NCI-H128 (cell line): ENCODE data around the gene IL10RB.
"Not testable (repeated sequence)": the region's sequence is repeated elsewhere in the genome, so short reads cannot be mapped to it uniquely, and the experiment has no call there.

Experiments
- DNase-seq: peaks from one replicate; lab custom pipeline; 2025; ENCODE audit not compliant: unreplicated experiment; lab: John Stamatoyannopoulos, UW

Gene IL10RB

GRCh38 chr21:33240404-33240803, 25.8 kb upstream of the IL10RB start:
- no peak for DNase-seq

GRCh38 chr21:33241846-33242245, 24.3 kb upstream of the IL10RB start:
- no peak for DNase-seq

DNA sequence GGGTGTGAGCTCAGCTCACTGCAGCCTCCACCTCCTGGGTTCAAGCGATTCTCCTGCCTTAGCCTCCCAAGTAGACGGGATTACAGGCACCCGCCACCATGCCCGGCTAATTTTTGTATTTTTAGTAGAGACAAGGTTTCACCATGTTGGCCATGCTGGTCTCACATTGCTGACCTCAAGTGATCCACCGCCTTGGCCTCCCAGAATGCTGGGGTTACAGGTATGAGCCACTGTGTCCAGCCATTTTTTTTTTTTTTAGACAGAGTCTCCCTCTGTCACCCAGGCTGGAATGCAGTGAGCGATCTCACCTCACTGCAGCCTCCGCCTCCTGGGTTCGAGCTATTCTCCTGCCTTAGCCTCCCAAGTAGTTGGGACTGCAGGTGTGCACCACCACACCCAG, 23.3 kb upstream of the IL10RB start:
- DNase-seq, result not testable (repeated sequence)

GRCh38 chr21:33244082-33244778, 21.9 kb upstream of the IL10RB start:
- DNase-seq, result no peak

GRCh38 chr21:33244779-33245105, 21.4 kb upstream of the IL10RB start:
- no peak for DNase-seq

GRCh38 chr21:33245289-33245918, 20.8 kb upstream of the IL10RB start:
- DNase-seq, result no peak

- no peak for DNase-seq
Observed at GRCh38 chr21:33246506-33246905, 19.7 kb upstream of the IL10RB start.

- no peak for DNase-seq
Observed at GRCh38 chr21:33246963-33247362, 19.2 kb upstream of the IL10RB start.

GRCh38 chr21:33247599-33247998, 18.6 kb upstream of the IL10RB start:
- no peak for DNase-seq

DNA sequence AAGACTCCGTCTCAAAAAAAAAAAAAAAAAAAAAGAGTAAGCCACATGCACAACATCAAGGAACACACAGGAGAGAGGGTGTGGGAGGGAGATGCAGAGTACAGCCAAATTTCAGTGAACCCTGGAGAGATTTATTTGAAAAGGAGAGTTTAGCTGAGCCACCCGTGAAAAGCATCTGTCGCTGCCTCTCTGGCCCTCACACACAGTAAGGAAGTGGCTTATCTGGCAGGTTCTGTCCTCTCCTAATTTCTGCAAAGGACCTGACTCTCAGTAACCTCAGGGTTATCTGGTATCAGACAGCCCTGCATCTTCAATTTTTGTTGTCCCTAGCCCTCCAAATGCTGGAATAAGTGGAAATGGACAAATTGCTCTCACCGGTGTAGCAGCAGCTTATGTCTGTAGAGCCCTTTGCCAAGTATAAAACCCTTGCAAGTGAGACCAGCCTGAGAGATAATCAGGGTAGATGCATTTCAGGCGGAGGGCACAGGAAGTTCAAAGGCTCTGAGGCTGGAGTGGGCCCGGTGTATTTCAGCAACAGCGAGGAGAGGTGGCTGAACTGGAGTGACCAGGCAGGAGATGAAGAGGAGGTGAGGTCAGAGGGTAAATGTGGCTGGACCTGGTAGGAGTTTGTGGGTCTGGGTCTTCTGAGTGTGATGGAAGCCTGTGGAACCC, 16.7 kb upstream of the IL10RB start:
- no peak for DNase-seq

DNA sequence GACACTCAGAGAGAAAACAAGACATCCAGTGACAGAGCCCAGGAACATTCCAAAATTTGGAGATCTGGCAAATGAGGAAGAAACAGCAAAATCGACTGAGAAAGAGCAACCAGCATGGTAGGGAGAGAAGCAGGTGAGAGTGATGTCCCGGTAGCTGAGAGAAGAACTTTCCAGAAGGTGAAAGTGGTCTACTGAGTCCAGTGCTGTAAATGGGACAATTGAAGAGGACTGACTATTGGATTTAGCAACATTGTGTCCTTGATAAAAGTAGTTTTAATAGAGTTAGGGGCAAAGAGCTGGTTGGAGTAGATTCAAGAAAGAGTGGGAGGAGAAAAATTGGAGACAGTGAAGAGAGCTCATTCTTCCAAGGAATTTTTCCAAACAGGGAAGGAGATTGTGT, 15.0 kb upstream of the IL10RB start:
- no peak for DNase-seq

GRCh38 chr21:33253382-33253781, 12.8 kb upstream of the IL10RB start:
- not testable (repeated sequence) for DNase-seq

DNA sequence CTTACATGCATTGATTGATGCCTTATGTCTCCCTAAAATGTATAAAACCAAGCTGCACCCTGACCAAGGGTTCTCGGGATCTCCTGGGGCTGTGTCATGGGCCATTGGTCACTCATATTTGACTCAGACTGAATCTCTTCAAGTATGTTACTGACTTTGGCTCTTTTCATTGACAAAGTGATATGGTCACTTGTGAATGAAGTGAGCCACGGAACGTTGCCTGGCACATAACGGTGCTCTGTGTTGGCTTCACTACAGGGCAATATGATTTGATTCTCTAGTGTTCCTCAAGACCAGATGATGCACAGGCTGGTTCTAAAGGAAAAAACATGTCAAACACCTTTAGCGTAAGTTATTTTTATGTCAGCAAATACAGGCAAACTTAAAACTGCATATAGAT, 11.4 kb upstream of the IL10RB start:
- DNase-seq, result no peak

DNA sequence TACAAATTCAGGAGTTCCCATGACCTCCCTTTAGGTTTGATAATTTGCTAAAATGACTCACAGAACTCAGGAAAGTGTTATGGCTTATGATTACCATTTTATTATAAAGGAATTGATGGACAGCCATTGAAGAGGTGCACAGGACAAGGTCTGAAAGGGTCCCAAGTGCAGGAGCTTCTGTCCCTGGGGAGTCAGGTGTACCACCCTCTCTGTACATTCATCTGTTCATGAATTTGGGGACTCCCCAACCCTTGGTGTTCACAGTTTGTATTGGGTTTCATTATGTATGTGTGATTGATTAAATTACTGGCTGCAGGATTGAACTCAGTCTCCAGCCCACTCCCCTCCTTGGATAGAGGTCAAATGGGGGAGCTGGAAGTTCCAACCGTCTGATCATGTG, 10.8 kb upstream of the IL10RB start:
- no peak for DNase-seq

- DNase-seq, result no peak
Observed at GRCh38 chr21:33256019-33256418, 10.1 kb upstream of the IL10RB start.

DNA sequence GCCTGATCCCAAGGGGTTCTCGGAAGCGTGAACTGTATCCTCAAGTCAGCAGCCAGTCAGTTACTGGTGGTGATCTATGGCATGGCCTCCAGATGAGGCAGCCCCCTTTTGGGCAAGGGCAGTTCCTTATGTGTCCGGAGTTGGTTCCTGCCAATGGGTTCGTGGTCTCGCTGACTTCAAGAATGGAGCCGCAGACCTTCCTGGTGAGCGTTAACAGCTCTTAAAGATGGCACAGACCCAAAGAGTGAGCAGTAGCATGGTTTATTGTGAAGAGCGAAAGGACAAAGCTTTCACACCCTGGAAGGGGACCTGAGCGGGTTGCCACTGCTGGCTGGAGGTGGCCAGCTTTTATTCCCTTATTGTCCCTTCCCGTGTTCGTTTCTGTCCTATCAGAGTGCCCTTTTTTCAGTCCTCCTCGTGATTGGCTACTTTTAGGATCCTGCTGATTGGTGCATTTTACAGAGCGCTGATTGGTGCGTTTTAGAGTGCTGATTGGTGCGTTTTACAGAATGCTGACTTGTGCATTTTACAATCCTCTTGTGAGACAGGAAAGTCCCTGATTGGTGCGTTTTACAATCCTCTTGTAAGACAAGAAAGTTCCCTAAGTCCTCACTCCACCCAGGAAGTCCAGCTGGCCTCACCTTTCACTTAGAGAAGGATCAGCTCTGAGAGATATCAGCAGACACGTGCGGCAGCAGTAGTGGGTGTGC, 8.9 kb upstream of the IL10RB start:
- DNase-seq, result no peak

GRCh38 chr21:33258475-33258874, 7.7 kb upstream of the IL10RB start:
- DNase-seq, result no peak

DNA sequence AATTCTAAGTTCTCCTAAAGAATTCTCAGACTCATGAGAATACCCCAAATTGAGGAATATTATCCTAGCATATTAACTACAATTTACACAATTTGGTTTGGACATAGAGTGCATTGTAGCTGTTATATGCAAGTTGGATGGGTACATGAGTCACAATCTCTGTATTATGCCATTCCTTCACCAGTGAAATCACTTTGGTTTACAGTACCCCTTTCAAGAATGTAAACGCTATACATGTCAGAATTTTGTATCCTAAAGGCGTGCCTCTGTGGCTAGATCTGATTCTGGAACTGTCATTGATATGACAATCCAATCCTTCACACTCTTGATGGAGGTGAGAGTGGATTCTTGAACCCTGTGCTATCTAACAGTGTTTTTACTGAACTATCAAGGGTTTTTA, 6.7 kb upstream of the IL10RB start:
- DNase-seq, result no peak

GRCh38 chr21:33259995-33260394, 6.2 kb upstream of the IL10RB start:
- no peak for DNase-seq

DNA sequence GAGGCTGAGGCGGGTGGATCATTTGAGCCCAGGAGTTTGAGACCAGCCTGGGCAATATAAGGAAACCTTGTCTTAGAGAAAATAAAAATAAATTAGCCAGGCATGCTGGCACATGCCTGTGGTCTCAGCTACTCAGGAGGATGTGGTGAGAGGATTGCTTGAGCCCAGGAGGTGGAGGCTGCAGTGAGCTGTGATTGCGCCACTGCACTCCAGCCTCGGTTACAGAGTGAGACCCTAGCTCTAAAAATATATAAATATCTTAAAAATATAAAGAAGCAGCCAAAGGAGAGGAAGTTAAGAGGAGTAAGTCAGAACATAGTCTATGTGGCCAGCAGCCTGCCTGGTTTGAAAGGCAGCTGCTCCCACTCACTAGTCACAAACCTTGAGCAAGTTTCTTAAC, 4.5 kb upstream of the IL10RB start:
- DNase-seq, result no peak

DNA sequence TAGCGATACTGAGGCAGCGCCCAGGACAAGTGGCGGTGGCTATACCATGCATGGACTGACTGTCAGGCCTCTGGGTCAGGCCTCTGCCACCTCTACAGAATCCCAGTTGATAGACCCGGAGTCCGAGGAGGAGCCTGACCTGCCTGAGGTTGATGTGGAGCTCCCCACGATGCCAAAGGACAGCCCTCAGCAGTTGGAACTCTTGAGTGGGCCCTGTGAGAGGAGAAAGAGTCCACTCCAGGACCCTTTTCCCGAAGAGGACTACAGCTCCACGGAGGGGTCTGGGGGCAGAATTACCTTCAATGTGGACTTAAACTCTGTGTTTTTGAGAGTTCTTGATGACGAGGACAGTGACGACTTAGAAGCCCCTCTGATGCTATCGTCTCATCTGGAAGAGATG, 3.2 kb upstream of the IL10RB start:
- DNase-seq, result no peak

- DNase-seq, result no peak
Observed at GRCh38 chr21:33264561-33264960, 1.6 kb upstream of the IL10RB start.
